ENCODE results near the gene ATOH8. TPM values are rescaled to one million over a fixed set of nuclear protein-coding genes. Genes with fewer than 3 reads are reported as not detected.

The ATOH8 gene
- total and polyA plus RNA-seq, 4 experiments from 2014 or later: not detected

GRCh38 chr2:85748985-85749875 is 4.6 kb upstream of the ATOH8 start:
- Histone ChIP-seq H3K27ac (ENCODE audit: low read depth, low read length) (no peak overlapping the region), H3K36me3 (ENCODE audit: insufficient read depth, low read length) (no peaks in the 10 kb centered on the region), H3K27me3 (ENCODE audit: insufficient read depth, low read length) (peaks cover 16% of the 10 kb centered on the region), H3K9me3 (ENCODE audit: control insufficient read depth in 1 of 2, low read length in 2 of 2) (no peaks in the 10 kb centered on the region), H3K4me1 (ENCODE audit: insufficient read depth, low read length) (peaks cover 5% of the 10 kb centered on the region), H3K4me3 (ENCODE audit: low read length in 2 of 2) (no peak overlapping the region)
- CTCF ChIA-PET (ENCODE audit: partially characterized antibody): interaction anchor here (0.7 to 6.2 kb wide), 8 partner anchors 12 to 331 kb away, joined by 3 to 61 read pairs (median 4); no protein-coding TSS in a partner anchor
- intact Hi-C loops (cut with micrococcal nuclease): no loop called here
- H3K9me3 Mint-ChIP-seq: no peaks in the 10 kb centered on the region
- H3K27ac Mint-ChIP-seq: no peak overlapping the region
- POLR2A ChIA-PET (ENCODE audit: partially characterized antibody): no interaction called here
- DNase-seq: no peak
- no peaks in the 10 kb centered on the region for H3K36me3 Mint-ChIP-seq
- H3K27me3 Mint-ChIP-seq: peaks cover 22 to 61% of the 10 kb centered on the region in 2 donors
- no peak overlapping the region for H3K4me3 Mint-ChIP-seq
- peaks cover 0 to 17% (median 1%) of the 10 kb centered on the region in 4 donors for H3K4me1 Mint-ChIP-seq

GRCh38 chr2:85750587-85751575 is 2.9 kb upstream of the ATOH8 start:
- peaks cover 17% of the 10 kb centered on the region for H3K4me1 ChIP-seq (ENCODE audit: insufficient read depth, low read length)
- H3K4me3 Mint-ChIP-seq: peak overlapping the region in 4 of 8 donors; percentile 9 to 71 (median 24)
- H3K27me3 ChIP-seq (ENCODE audit: insufficient read depth, low read length): peaks cover 23% of the 10 kb centered on the region
- no peak overlapping the region for H3K27ac Mint-ChIP-seq
- intact Hi-C loops (cut with micrococcal nuclease): loop anchor here (1.0 to 2.0 kb wide), 3 partner anchors 54 to 329 kb away; no protein-coding TSS in a partner anchor
- peaks cover 5 to 30% (median 12%) of the 10 kb centered on the region in 4 donors for H3K4me1 Mint-ChIP-seq
- no peaks in the 10 kb centered on the region for H3K9me3 ChIP-seq (ENCODE audit: control insufficient read depth in 1 of 2, low read length in 2 of 2)
- no peaks in the 10 kb centered on the region for H3K36me3 Mint-ChIP-seq
- H3K36me3 ChIP-seq (ENCODE audit: insufficient read depth, low read length): no peaks in the 10 kb centered on the region
- CTCF ChIA-PET (ENCODE audit: partially characterized antibody): interaction anchor here (0.6 to 6.2 kb wide), 7 partner anchors 11 to 361 kb away, joined by 3 to 61 read pairs (median 3); no protein-coding TSS in a partner anchor
- H3K4me3 ChIP-seq (ENCODE audit: low read length in 2 of 2): no peak overlapping the region
- H3K27ac ChIP-seq (ENCODE audit: low read depth, low read length): no peak overlapping the region
- DNase-seq: peak in 4 of 5 donors; percentile 31 to 46 (median 44)
- H3K9me3 Mint-ChIP-seq: no peaks in the 10 kb centered on the region
- H3K27me3 Mint-ChIP-seq: peaks cover 32 to 60% of the 10 kb centered on the region in 2 donors
- POLR2A ChIA-PET (ENCODE audit: partially characterized antibody): no interaction called here

GRCh38 chr2:85751627-85752026 is 2.2 kb upstream of the ATOH8 start:
- peaks cover 23% of the 10 kb centered on the region for H3K4me1 ChIP-seq (ENCODE audit: insufficient read depth, low read length)
- H3K36me3 ChIP-seq (ENCODE audit: insufficient read depth, low read length): no peaks in the 10 kb centered on the region
- H3K4me1 Mint-ChIP-seq: peaks cover 5 to 30% (median 17%) of the 10 kb centered on the region in 4 donors
- no peak overlapping the region for H3K27ac Mint-ChIP-seq
- intact Hi-C loops (cut with micrococcal nuclease): loop anchor here (2.0 kb wide), 1 partner anchor 53 kb away; no protein-coding TSS in a partner anchor
- no peak overlapping the region for H3K4me3 ChIP-seq (ENCODE audit: low read length in 2 of 2)
- peaks cover 30% of the 10 kb centered on the region for H3K27me3 ChIP-seq (ENCODE audit: insufficient read depth, low read length)
- no peaks in the 10 kb centered on the region for H3K36me3 Mint-ChIP-seq
- POLR2A ChIA-PET (ENCODE audit: partially characterized antibody): no interaction called here
- peaks cover 0 to 1% (median 0%) of the 10 kb centered on the region in 8 donors for H3K9me3 Mint-ChIP-seq
- CTCF ChIA-PET (ENCODE audit: partially characterized antibody): interaction anchor here (0.6 to 6.2 kb wide), 5 partner anchors 11 to 360 kb away, joined by 3 to 61 read pairs (median 3); no protein-coding TSS in a partner anchor
- no peak overlapping the region for H3K27ac ChIP-seq (ENCODE audit: low read depth, low read length)
- H3K4me3 Mint-ChIP-seq: peak overlapping the region in 5 of 8 donors; percentile 21 to 71 (median 37)
- H3K9me3 ChIP-seq (ENCODE audit: control insufficient read depth in 1 of 2, low read length in 2 of 2): no peaks in the 10 kb centered on the region
- H3K27me3 Mint-ChIP-seq: peaks cover 34 to 59% of the 10 kb centered on the region in 2 donors
- DNase-seq: no peak

- no peak overlapping the region for H3K27ac Mint-ChIP-seq
- no peaks in the 10 kb centered on the region for H3K9me3 ChIP-seq (ENCODE audit: control insufficient read depth in 1 of 2, low read length in 2 of 2)
These were observed 711 bp upstream of the ATOH8 start for GRCh38 chr2:85753035-85753524.

GRCh38 chr2:85754313-85755095 is 713 bp downstream of the ATOH8 start:
- no peak overlapping the region for H3K27ac ChIP-seq (ENCODE audit: low read depth, low read length)
- peak; percentile 21 to 65 (median 23) for DNase-seq
- peaks cover 23% of the 10 kb centered on the region for H3K4me1 ChIP-seq (ENCODE audit: insufficient read depth, low read length)
- H3K4me1 Mint-ChIP-seq: peaks cover 5 to 30% (median 19%) of the 10 kb centered on the region in 4 donors
- H3K36me3 ChIP-seq (ENCODE audit: insufficient read depth, low read length): no peaks in the 10 kb centered on the region
- ChIA-PET POLR2A (ENCODE audit: partially characterized antibody) (no interaction called here), CTCF (ENCODE audit: partially characterized antibody) (interaction anchor here (1.8 to 6.2 kb wide), 2 partner anchors 26 to 60 kb away, joined by 5 to 61 read pairs; no protein-coding TSS in a partner anchor)
- peaks cover 0 to 1% (median 0%) of the 10 kb centered on the region in 8 donors for H3K9me3 Mint-ChIP-seq
- H3K4me3 ChIP-seq (ENCODE audit: low read length in 2 of 2): no peak overlapping the region
- H3K27me3 ChIP-seq (ENCODE audit: insufficient read depth, low read length): peaks cover 32% of the 10 kb centered on the region
- intact Hi-C loops (cut with micrococcal nuclease): no loop called here
- no peaks in the 10 kb centered on the region for H3K9me3 ChIP-seq (ENCODE audit: control insufficient read depth in 1 of 2, low read length in 2 of 2)
- H3K27me3 Mint-ChIP-seq: peaks cover 34 to 54% of the 10 kb centered on the region in 2 donors
- peak overlapping the region; percentile 73 to 89 (median 82) for H3K4me3 Mint-ChIP-seq
- H3K36me3 Mint-ChIP-seq: no peaks in the 10 kb centered on the region
- peak overlapping the region in 1 of 7 donors; percentile 42 for H3K27ac Mint-ChIP-seq

More at GRCh38 chr2:85753035-85753524, 711 bp upstream of the ATOH8 start:
- Histone ChIP-seq H3K36me3 (ENCODE audit: insufficient read depth, low read length) (no peaks in the 10 kb centered on the region), H3K27ac (ENCODE audit: low read depth, low read length) (no peak overlapping the region), H3K4me3 (ENCODE audit: low read length in 2 of 2) (no peak overlapping the region), H3K27me3 (ENCODE audit: insufficient read depth, low read length) (peaks cover 32% of the 10 kb centered on the region), H3K4me1 (ENCODE audit: insufficient read depth, low read length) (peaks cover 23% of the 10 kb centered on the region)
- intact Hi-C loops (cut with micrococcal nuclease): no loop called here
- Mint-ChIP-seq H3K4me1 (peaks cover 5 to 30% (median 19%) of the 10 kb centered on the region in 4 donors), H3K27me3 (peaks cover 33 to 59% of the 10 kb centered on the region in 2 donors), H3K4me3 (peak overlapping the region in 7 of 8 donors; percentile 40 to 72 (median 65)), H3K36me3 (no peaks in the 10 kb centered on the region), H3K9me3 (peaks cover 0 to 1% (median 0%) of the 10 kb centered on the region in 8 donors)
- ChIA-PET CTCF (ENCODE audit: partially characterized antibody) (interaction anchor here (0.9 to 6.2 kb wide), 3 partner anchors 8 to 62 kb away, joined by 3 to 61 read pairs (median 5); no protein-coding TSS in a partner anchor), POLR2A (ENCODE audit: partially characterized antibody) (no interaction called here)
- no peak for DNase-seq
